GM12878 (cell line): ENCODE data around the gene SEMA4D. TPM values are rescaled to one million over a fixed set of nuclear protein-coding genes. Genes with fewer than 3 reads are reported as not detected.

Experiments used
- ATAC-seq: fragments of 200-7000 bp; cut with Tn5 transposase; 3 replicates; pipeline ENCODE4 v1.9.1; 2020; ENCODE audit warnings: mild to moderate bottlenecking, moderate library complexity
- BruUV-seq: library from RNA; stranded (reverse); fragments of 400-500 nt; replicated peaks from 2 replicates; lab custom pipeline; 2021; lab: Mats Ljungman, UMichigan
- CTCF ChIA-PET: fragments of 300-600 bp; sonication (Branson Sonifier 250); formaldehyde crosslinking; extraction: SDS; loops from one replicate; lab custom pipeline; 2021; ENCODE audit warnings: inconsistent platforms; lab: Yijun Ruan, JAX
- POLR2A ChIA-PET: fragments of 350-600 bp; formaldehyde crosslinking; extraction: SDS; loops from one replicate; lab custom pipeline; 2021; ENCODE audit warnings: inconsistent platforms; lab: Charles Lee
- RAD21 ChIA-PET: fragments of 300-600 bp; sonication (Branson Sonifier 250); formaldehyde crosslinking; loops from one replicate; lab custom pipeline; 2023; ENCODE audit warnings: antibody characterized with exemption; ENCODE audit not compliant: unreplicated experiment; lab: Charles Lee
- SMC1A ChIA-PET: fragments of 300-600 bp; sonication (Branson Sonifier 250); formaldehyde crosslinking; loops from one replicate; lab custom pipeline; 2023; ENCODE audit not compliant: unreplicated experiment, uncharacterized antibody; lab: Charles Lee
- DNase-seq: peaks from one replicate; pipeline ENCODE4 v3.0.0-alpha.2; 2011; ENCODE audit warnings: low read depth, low spot score
- FAIRE-seq: peaks from 3 replicates; lab custom pipeline; 2011; peaks lifted over from hg19 to GRCh38; lab: Jason Lieb, UNC
- H2AFZ ChIP-seq: 2 replicates; pipeline ENCODE4 v1.6.0; 2011; ENCODE audit warnings: low read depth, low read length, control low read depth; ENCODE audit not compliant: control insufficient read depth
- H3K27ac ChIP-seq: 2 replicates; pipeline ENCODE4 v1.5.1; 2011; ENCODE audit warnings: control low read depth; ENCODE audit not compliant: control insufficient read depth, insufficient read depth
- H3K27me3 ChIP-seq, 2 experiments: replicated peaks in 1 of 2; 2 replicates each; pipeline versions ENCODE4 v1.6.0 to v1.6.1; 2011; ENCODE audit warnings: low read length in 1 of 2; ENCODE audit not compliant: control insufficient read depth in 2 of 2, insufficient read depth in 2 of 2
- H3K36me3 ChIP-seq, 2 experiments: 2 replicates each; pipeline ENCODE4 v1.5.1; 2011; ENCODE audit warnings: low read length in 1 of 2; ENCODE audit not compliant: control insufficient read depth in 2 of 2, insufficient read depth in 2 of 2
- H3K4me1 ChIP-seq: 2 replicates; pipeline ENCODE4 v1.6.1; 2011; ENCODE audit warnings: mild to moderate bottlenecking, low read length, moderate library complexity, mixed read lengths; ENCODE audit not compliant: control insufficient read depth, insufficient read depth
- H3K4me2 ChIP-seq: 2 replicates; pipeline ENCODE4 v1.6.0; 2011; ENCODE audit warnings: control low read depth; ENCODE audit not compliant: control insufficient read depth, insufficient read depth
- H3K4me3 ChIP-seq: fragments of 200-600 bp; sonication (generic); 2 replicates; pipeline ENCODE4 v1.5.1; 2016
- H3K79me2 ChIP-seq: 2 replicates; pipeline ENCODE4 v1.6.0; 2011; ENCODE audit warnings: low read length; ENCODE audit not compliant: control insufficient read depth, insufficient read depth
- H3K9ac ChIP-seq: 2 replicates; pipeline ENCODE4 v1.8.0; 2011; ENCODE audit warnings: low read length, control low read depth, mixed read lengths; ENCODE audit not compliant: control insufficient read depth, insufficient read depth
- H3K9me3 ChIP-seq: replicated peaks from 3 replicates; pipeline ENCODE4 v1.5.1; 2011; ENCODE audit warnings: mild to moderate bottlenecking, low read length; ENCODE audit not compliant: control insufficient read depth, insufficient read depth
- H4K20me1 ChIP-seq: 2 replicates; pipeline ENCODE4 v1.6.0; 2011; ENCODE audit not compliant: control insufficient read depth, insufficient read depth
- EED ChIP-seq: sonication (generic); IDR thresholded peaks from 2 replicates; pipeline ENCODE4 v1.6.1; 2016; ENCODE audit warnings: antibody characterized with exemption, low read depth
- EP300 ChIP-seq, 2 experiments: fragments of 150-350 bp in 1 of 2; IDR thresholded peaks; 2 replicates each; pipeline ENCODE4 v1.6.1; 2011 to 2012; ENCODE audit warnings: low read depth in 2 of 2, low read length in 2 of 2, borderline replicate concordance in 1 of 2, improper control_type of control experiment in 1 of 2, inconsistent platforms in 1 of 2; ENCODE audit not compliant: control insufficient read depth in 1 of 2
- FOXM1 ChIP-seq: IDR thresholded peaks from 2 replicates; pipeline ENCODE4 v1.6.1; 2012; ENCODE audit warnings: low read depth, mild to moderate bottlenecking, inconsistent platforms, low read length, moderate library complexity
- POLR2A ChIP-seq: IDR thresholded peaks from 2 replicates; pipeline ENCODE4 v1.6.1; 2011; ENCODE audit warnings: low read depth, mild to moderate bottlenecking, low read length
- RAD51 ChIP-seq: fragments of 450-650 bp; IDR thresholded peaks from 2 replicates; pipeline ENCODE4 v1.6.1; 2016; ENCODE audit warnings: moderate library complexity, mild to moderate bottlenecking, inconsistent platforms
- RBBP5 ChIP-seq: fragments of 200-600 bp; sonication (generic); conservative IDR thresholded peaks from 2 replicates; pipeline ENCODE4 v1.6.1; 2016
- SMAD1 ChIP-seq: fragments of 450-650 bp; IDR thresholded peaks from 2 replicates; pipeline ENCODE4 v1.6.1; 2018; ENCODE audit warnings: mild to moderate bottlenecking, low read depth; ENCODE audit not compliant: partially characterized antibody
- ZNF217 ChIP-seq: fragments of 450-650 bp; IDR thresholded peaks from 2 replicates; pipeline ENCODE4 v1.6.1; 2017; ENCODE audit warnings: antibody characterized with exemption, mild to moderate bottlenecking
- WGBS: methylation state at CpG from one replicate; pipeline ENCODE4 v1.1.6; 2016; ENCODE audit warnings: low lambda C conversion rate; ENCODE audit not compliant: insufficient replicate concordance, insufficient coverage; ENCODE audit errors: missing lambda C conversion rate; 5-methylcytosine and 5-hydroxymethylcytosine counted together
- in situ Hi-C: fragments of 300-500 bp; cut with MboI; formaldehyde crosslinking; loops from 9 replicates; pipeline ENCODE4 v1.14.3; 2018; ENCODE audit warnings: mixed read lengths
- intact Hi-C: fragments of 100-400 bp; cut with micrococcal nuclease; formaldehyde crosslinking; loops from one replicate; pipeline ENCODE4 v1.14.2; 2022; ENCODE audit not compliant: unreplicated experiment
- polyA plus RNA-seq, 11 experiments: library from polyadenylated mRNA; depleted of rRNA in 4 of 11; unstranded in 6 of 11; stranded (reverse) in 5 of 11; fragments of >200 nt; fragmentation: Nextera tagmentation in 4 of 11; fragmentation: Illumina TruSeq in 1 of 11; extraction: Ambion mirVana in 4 of 11; extraction: Trizol in 1 of 11; gene quantifications; 1 replicate in 1 of 11; 2 replicates in 10 of 11; pipeline versions ENCODE4 v1.2.1 to v1.2.3, GENCODE V29; 2011 to 2016; ENCODE audit warnings: inconsistent platforms in 2 of 11, missing spikeins in 2 of 11, low read depth in 1 of 11
- total RNA-seq, 4 experiments: library from RNA; depleted of rRNA in 3 of 4; stranded (reverse); fragments of >200 nt in 3 of 4; fragmentation: Illumina TruSeq in 1 of 4; extraction: Trizol in 1 of 4; gene quantifications; 2 replicates each; pipeline versions ENCODE4 v1.2.1 to v1.2.3, GENCODE V29; 2013 to 2021
- TF ChIP-seq, protein P1 (sequence below): fragments of 450-650 bp; IDR thresholded peaks from 2 replicates; pipeline ENCODE4 v1.6.1; 2017; ENCODE audit warnings: mild to moderate bottlenecking

Gene SEMA4D
- total and polyA plus RNA-seq, 10 of the 15 experiments (the other 5 are each of a cell fraction or from before 2014, with no cell fraction given): 15.1 to 136 (median 39.6) TPM

DNA sequence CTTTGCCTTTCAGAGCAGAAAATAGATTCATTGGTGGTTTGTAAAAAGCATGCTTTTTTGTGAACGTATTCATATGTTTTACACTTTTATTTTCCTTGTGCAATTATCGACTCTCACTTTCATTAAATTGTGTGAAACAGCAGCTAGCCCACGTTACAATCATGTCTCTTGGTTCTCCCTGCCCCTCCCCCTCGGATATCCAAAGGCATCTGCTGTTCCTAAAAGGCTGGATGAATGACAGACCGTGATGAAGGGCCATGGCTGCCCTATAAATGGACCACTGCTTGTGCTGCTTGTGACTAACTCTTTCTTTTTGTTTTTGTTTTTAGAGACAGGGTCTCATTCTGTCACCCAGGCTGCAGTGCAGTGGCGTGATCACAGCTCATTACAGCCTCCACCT is 17.0 kb upstream of the SEMA4D start:
- CTCF ChIA-PET: no interaction called here
- Histone ChIP-seq H3K79me2 (no peaks in the 10 kb centered on the region), H3K4me1 (peaks cover 15% of the 10 kb centered on the region), H3K9ac (no peak overlapping the region), H3K27me3 (no peaks in the 10 kb centered on the region), H3K27ac (no peak overlapping the region), H3K4me3 (no peak overlapping the region), H3K4me2 (no peak overlapping the region), H3K9me3 (no peaks in the 10 kb centered on the region), H4K20me1 (no peaks in the 10 kb centered on the region), H2AFZ (no peak overlapping the region), H3K36me3 (no peaks in the 10 kb centered on the region)
- no peak for DNase-seq
- BruUV-seq: no TSS peak
- in situ Hi-C loops: no loop called here
- FAIRE-seq: no peak
- POLR2A ChIA-PET: interaction anchor here (0.8 kb wide), 1 partner anchor 14 kb away, joined by 3 read pairs; no protein-coding TSS in a partner anchor
- intact Hi-C loops: no loop called here
- RAD21 ChIA-PET: no interaction called here
- WGBS: 23% methylated on average over 6 of the region's 6 CpGs
- SMC1A ChIA-PET: interaction anchor here (0.9 to 1.5 kb wide), 3 partner anchors 11 to 34 kb away, joined by 3 to 5 read pairs (median 4); no protein-coding TSS in a partner anchor
- ATAC-seq: no peak
- no peak for TF ChIP-seq RAD51
- TF ChIP-seq ZNF217: no peak
- no peak for TF ChIP-seq FOXM1
- TF ChIP-seq POLR2A: no peak
- no peak for TF ChIP-seq EED
- no peak for TF ChIP-seq EP300 (IDR thresholded peaks at IDR 0.05; ENCODE audit: borderline replicate concordance in 1 of 2, control insufficient read depth in 1 of 2, low read depth in 2 of 2, low read length in 2 of 2)
- TF ChIP-seq, protein P1, sequence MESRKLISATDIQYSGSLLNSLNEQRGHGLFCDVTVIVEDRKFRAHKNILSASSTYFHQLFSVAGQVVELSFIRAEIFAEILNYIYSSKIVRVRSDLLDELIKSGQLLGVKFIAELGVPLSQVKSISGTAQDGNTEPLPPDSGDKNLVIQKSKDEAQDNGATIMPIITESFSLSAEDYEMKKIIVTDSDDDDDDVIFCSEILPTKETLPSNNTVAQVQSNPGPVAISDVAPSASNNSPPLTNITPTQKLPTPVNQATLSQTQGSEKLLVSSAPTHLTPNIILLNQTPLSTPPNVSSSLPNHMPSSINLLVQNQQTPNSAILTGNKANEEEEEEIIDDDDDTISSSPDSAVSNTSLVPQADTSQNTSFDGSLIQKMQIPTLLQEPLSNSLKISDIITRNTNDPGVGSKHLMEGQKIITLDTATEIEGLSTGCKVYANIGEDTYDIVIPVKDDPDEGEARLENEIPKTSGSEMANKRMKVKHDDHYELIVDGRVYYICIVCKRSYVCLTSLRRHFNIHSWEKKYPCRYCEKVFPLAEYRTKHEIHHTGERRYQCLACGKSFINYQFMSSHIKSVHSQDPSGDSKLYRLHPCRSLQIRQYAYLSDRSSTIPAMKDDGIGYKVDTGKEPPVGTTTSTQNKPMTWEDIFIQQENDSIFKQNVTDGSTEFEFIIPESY: no peak
- no peak for TF ChIP-seq RBBP5
- no peak for TF ChIP-seq SMAD1
- TF ChIP-seq, all 136 proteins: peak for 0
